SU-DHL-6 (cell line): ENCODE results near the gene HGFAC.

Experiments
- H2AFZ ChIP-seq: fragments of 200-600 bp; sonication (generic); 2 replicates; pipeline ENCODE4 v1.6.1; 2014; ENCODE audit warnings: low read depth, mild to moderate bottlenecking, moderate library complexity, mixed read lengths, antibody characterized with exemption, low read length; ENCODE audit not compliant: severe bottlenecking
- H3F3A ChIP-seq: fragments of 200-600 bp; shearing (Covaris generic); 2 replicates; pipeline ENCODE4 v1.6.0; 2016; ENCODE audit warnings: antibody characterized with exemption, mild to moderate bottlenecking; ENCODE audit not compliant: insufficient read depth
- H3K27ac ChIP-seq: fragments of 200-600 bp; sonication (generic); 2 replicates; pipeline ENCODE4 v1.5.1; 2016; ENCODE audit warnings: low read depth, mild to moderate bottlenecking, low read length, moderate library complexity, mixed read lengths
- H3K27me3 ChIP-seq: fragments of 200-600 bp; sonication (generic), shearing (Covaris generic); 2 replicates; pipeline ENCODE4 v1.6.0; 2014; ENCODE audit warnings: mild to moderate bottlenecking, low read length
- H3K36me3 ChIP-seq: fragments of 200-600 bp; sonication (generic); 2 replicates; pipeline ENCODE4 v1.6.1; 2014; ENCODE audit warnings: mild to moderate bottlenecking, low read length, mixed read lengths
- H3K4me2 ChIP-seq: fragments of 300-600, 200-600 bp; shearing (Covaris generic), sonication (generic); 2 replicates; pipeline ENCODE4 v1.6.0; 2014; ENCODE audit warnings: low read length, low read depth, mild to moderate bottlenecking; ENCODE audit not compliant: poor library complexity, severe bottlenecking
- H3K4me3 ChIP-seq: fragments of 200-600 bp; sonication (generic); 2 replicates; pipeline ENCODE4 v1.5.1; 2014; ENCODE audit warnings: antibody characterized with exemption, low read length, mild to moderate bottlenecking, mixed read lengths; ENCODE audit not compliant: insufficient read depth, poor library complexity, severe bottlenecking
- H3K79me2 ChIP-seq: fragments of 200-600 bp; sonication (generic); 2 replicates; pipeline ENCODE4 v1.6.1; 2014; ENCODE audit warnings: mild to moderate bottlenecking, low read length, moderate library complexity; ENCODE audit not compliant: insufficient read depth
- H3K9ac ChIP-seq: fragments of 200-600 bp; sonication (generic); 2 replicates; pipeline ENCODE4 v1.7.0; 2014; ENCODE audit warnings: mild to moderate bottlenecking, low read length
- H3K9me2 ChIP-seq: fragments of 200-600 bp; sonication (generic); replicated peaks from 2 replicates; pipeline ENCODE4 v1.6.1; 2014; ENCODE audit warnings: low read length; ENCODE audit not compliant: insufficient read depth
- H3K9me3 ChIP-seq: fragments of 200-600 bp; sonication (generic); 2 replicates; pipeline ENCODE4 v1.6.1; 2014; ENCODE audit warnings: low read length, mixed read lengths; ENCODE audit not compliant: insufficient read depth
- H4K20me1 ChIP-seq: fragments of 200-600 bp; sonication (generic); 2 replicates; pipeline ENCODE4 v1.6.1; 2014; ENCODE audit warnings: low read depth, mild to moderate bottlenecking, antibody characterized with exemption, low read length, moderate library complexity, mixed read lengths
- EZH2phosphoT487 ChIP-seq: fragments of 200-600 bp; sonication (generic), shearing (Covaris generic); conservative IDR thresholded peaks from 2 replicates; pipeline ENCODE4 v1.6.1; 2018; ENCODE audit warnings: mild to moderate bottlenecking, antibody characterized with exemption, low read length, moderate library complexity, mixed read lengths
- TF ChIP-seq, protein P1 (sequence below): fragments of 200-600 bp; sonication (generic); IDR thresholded peaks from one replicate; pipeline ENCODE4 v1.5.1; 2017; ENCODE audit warnings: antibody characterized with exemption, mild to moderate bottlenecking, low read length, moderate library complexity; ENCODE audit not compliant: insufficient read depth, poor library complexity, severe bottlenecking

HGFAC gene

DNA sequence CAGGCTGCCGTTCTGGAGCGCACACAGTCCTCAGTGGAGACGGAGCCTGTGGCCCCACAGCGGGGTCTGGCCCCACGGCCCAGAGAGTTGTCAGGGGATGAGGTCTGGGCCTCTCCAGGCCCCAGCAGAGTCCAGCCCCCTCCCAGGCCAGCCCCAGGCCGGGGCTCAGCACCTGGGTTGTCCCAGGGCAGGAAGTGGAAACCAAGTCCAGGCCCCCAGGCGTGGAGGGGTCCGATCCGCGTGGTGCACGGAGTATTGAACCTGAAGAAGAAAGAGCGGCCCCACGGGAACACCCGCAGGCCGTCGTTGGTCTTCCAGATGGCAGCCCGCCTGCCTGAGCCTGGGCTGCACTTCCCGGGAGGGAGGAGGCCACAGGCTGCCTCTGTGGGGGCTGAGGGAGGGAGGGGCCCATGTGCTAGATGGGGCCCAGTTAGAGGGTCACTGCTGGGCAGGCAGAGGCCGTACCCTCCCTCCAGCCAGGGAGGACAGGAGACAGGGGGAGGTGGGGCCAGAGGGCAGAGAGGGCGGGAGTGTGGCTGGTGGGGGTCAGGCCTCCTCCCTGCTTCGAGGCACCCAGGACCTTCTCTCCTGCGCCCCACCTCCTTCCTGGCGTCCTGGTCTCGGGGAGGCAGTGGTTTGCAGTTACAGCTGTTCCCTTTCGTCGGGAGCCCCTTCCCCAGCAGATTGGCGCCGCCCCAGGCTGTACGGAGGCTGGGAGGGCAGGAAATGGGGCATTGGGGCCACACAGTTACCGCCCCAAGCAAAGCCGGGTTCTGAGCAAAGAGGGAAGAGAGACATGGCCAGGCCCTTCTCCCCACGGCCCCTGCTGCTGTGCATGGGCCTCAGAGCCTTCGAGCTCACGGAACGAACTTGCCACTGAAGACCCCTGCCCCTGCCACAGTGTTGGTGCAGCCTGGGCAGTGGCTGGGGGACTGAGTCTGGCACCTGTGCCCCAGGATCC is 8.1 kb downstream of the HGFAC start:
- Histone ChIP-seq H3K27me3 (no peaks in the 10 kb centered on the region), H3K27ac (no peak overlapping the region), H4K20me1 (no peaks in the 10 kb centered on the region), H3K36me3 (no peaks in the 10 kb centered on the region), H3K9me3 (no peaks in the 10 kb centered on the region), H3K4me3 (no peak overlapping the region), H3K9ac (no peak overlapping the region), H2AFZ (no peak overlapping the region), H3K9me2 (no peaks in the 10 kb centered on the region), H3K4me2 (no peak overlapping the region), H3F3A (no peaks in the 10 kb centered on the region), H3K79me2 (no peaks in the 10 kb centered on the region)
- no peak for TF ChIP-seq EZH2phosphoT487
- TF ChIP-seq, protein P1, sequence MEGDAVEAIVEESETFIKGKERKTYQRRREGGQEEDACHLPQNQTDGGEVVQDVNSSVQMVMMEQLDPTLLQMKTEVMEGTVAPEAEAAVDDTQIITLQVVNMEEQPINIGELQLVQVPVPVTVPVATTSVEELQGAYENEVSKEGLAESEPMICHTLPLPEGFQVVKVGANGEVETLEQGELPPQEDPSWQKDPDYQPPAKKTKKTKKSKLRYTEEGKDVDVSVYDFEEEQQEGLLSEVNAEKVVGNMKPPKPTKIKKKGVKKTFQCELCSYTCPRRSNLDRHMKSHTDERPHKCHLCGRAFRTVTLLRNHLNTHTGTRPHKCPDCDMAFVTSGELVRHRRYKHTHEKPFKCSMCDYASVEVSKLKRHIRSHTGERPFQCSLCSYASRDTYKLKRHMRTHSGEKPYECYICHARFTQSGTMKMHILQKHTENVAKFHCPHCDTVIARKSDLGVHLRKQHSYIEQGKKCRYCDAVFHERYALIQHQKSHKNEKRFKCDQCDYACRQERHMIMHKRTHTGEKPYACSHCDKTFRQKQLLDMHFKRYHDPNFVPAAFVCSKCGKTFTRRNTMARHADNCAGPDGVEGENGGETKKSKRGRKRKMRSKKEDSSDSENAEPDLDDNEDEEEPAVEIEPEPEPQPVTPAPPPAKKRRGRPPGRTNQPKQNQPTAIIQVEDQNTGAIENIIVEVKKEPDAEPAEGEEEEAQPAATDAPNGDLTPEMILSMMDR = no peak

DNA sequence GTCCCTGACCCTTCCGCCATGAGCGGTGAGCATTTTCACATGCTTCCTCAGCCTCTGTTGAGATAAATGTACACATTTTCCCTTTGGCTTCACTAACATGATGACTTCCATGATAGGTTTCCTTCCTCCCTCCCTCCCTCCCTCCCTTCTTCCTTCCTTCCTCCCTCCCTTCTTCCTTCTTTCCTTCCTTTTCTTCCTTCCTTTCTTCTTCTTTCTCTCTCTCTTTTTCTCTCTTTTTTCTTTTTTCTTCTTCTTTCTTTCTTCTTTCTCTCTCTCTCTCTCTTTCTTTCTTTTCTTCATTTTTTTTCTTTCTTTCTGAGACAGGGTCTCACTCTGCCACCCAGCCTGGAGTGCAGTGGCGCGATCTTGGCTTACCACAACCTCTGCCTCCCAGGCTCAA is 8.9 kb downstream of the HGFAC start:
- no peaks in the 10 kb centered on the region for H4K20me1 ChIP-seq
- H3K79me2 ChIP-seq = no peaks in the 10 kb centered on the region
- H3K9me3 ChIP-seq = no peaks in the 10 kb centered on the region
- H3K4me2 ChIP-seq = no peak overlapping the region
- TF ChIP-seq EZH2phosphoT487 = no peak
- TF ChIP-seq, protein P1 = no peak
- H3K27ac ChIP-seq = no peak overlapping the region
- no peaks in the 10 kb centered on the region for H3F3A ChIP-seq
- no peak overlapping the region for H3K9ac ChIP-seq
- no peaks in the 10 kb centered on the region for H3K36me3 ChIP-seq
- no peaks in the 10 kb centered on the region for H3K27me3 ChIP-seq
- no peak overlapping the region for H2AFZ ChIP-seq
- no peak overlapping the region for H3K4me3 ChIP-seq
- H3K9me2 ChIP-seq = no peaks in the 10 kb centered on the region

DNA sequence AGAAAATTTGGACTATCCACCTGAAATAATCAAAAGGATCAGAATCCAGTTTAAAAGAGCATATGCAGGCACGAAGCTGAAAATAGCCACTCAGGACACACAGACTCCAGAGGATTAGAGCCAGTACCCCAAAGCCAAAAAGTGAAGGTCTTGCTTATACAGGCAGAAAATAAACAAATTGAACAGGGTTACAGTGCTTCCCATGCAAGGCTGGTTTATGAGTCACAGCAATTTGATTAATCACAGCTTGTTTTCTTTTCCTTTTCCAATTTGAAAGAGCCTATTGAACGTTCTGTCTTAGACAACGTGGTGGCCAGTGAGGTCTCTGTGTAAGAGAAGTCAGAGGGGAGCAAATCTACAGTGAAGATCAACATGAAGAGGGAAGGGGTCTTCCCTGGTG is 10.2 kb downstream of the HGFAC start:
- no peak overlapping the region for H3K4me2 ChIP-seq

More for the DNA sequence above, 10.2 kb downstream of the HGFAC start:
- no peak overlapping the region for H3K27ac ChIP-seq
- no peaks in the 10 kb centered on the region for H4K20me1 ChIP-seq
- no peak overlapping the region for H3K9ac ChIP-seq
- TF ChIP-seq, protein P1 = no peak
- TF ChIP-seq EZH2phosphoT487 = no peak
- no peaks in the 10 kb centered on the region for H3K36me3 ChIP-seq
- H3K4me3 ChIP-seq = no peak overlapping the region
- H3K79me2 ChIP-seq = no peaks in the 10 kb centered on the region
- H3K27me3 ChIP-seq = no peaks in the 10 kb centered on the region
- no peak overlapping the region for H2AFZ ChIP-seq
- no peaks in the 10 kb centered on the region for H3F3A ChIP-seq
- no peaks in the 10 kb centered on the region for H3K9me3 ChIP-seq
- H3K9me2 ChIP-seq = no peaks in the 10 kb centered on the region
